ENCODE results near the gene NDUFS5. TPM values are rescaled to one million over a fixed set of nuclear protein-coding genes. Genes with fewer than 3 reads are reported as not detected.
"Not testable (repeated sequence)": the region's sequence is repeated elsewhere in the genome, so short reads cannot be mapped to it uniquely, and the experiment has no call there.

Gene NDUFS5
- total RNA-seq, 6 experiments from 2014 or later, result 86.2 to 352 (median 90.0) TPM

DNA sequence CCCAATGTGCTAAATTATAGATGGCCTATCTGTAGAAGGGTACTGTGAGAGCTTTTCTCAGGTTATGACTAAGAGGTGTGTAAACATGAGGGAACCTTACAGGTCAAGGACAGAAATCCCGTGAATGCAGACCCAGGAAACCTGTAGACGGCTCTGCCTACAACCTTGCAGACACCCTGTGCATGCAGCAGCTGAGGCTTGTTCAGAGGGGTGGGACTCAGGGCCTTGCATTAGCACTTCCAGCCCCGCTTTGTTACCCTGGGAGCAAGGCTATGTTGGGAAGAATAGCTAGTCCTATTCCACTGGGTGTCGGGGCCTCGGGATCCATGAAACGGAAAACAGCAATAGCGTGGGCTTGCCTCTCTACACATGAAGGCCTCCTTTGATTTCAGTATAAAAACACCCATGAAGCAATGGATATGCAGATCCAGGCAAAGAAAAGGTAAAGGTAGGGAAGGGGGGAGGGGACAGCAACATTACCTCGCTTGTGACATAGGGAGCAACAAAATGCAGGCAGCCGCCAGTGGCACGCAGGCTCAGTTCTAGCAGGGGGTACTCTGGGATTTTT lies 9.5 kb upstream of the NDUFS5 start:
- peak in 1 of 4 donors; percentile 65 for ATAC-seq
- TF ChIP-seq POLR2A (IDR thresholded peaks at IDR 0.05), result no peak
- TF ChIP-seq CTCF (IDR thresholded peaks at IDR 0.05), result no peak
- H3K27me3 ChIP-seq, result no peaks in the 10 kb centered on the region
- H3K4me3 ChIP-seq, result no peak overlapping the region
- 73% methylated on average over 7 of the region's 10 CpGs for WGBS (ENCODE audit: insufficient coverage, low coverage, low lambda C conversion rate, missing lambda C conversion rate)
- DNase-seq, result no peak
- no peak overlapping the region for H3K27ac ChIP-seq
- H3K36me3 ChIP-seq, result peaks cover 0 to 4% (median 0%) of the 10 kb centered on the region in 4 donors
- H3K4me1 ChIP-seq, result no peaks in the 10 kb centered on the region
- H3K9me3 ChIP-seq, result no peaks in the 10 kb centered on the region
- intact Hi-C loops (cut with DNase I), result no loop called here

GRCh38 chr1:39017266-39017665 lies 8.9 kb upstream of the NDUFS5 start:
- no peak for DNase-seq
- TF ChIP-seq CTCF (IDR thresholded peaks at IDR 0.05) (no peak), POLR2A (IDR thresholded peaks at IDR 0.05) (no peak)
- Histone ChIP-seq H3K4me3 (no peak overlapping the region), H3K27me3 (no peaks in the 10 kb centered on the region), H3K9me3 (no peaks in the 10 kb centered on the region), H3K36me3 (no peaks in the 10 kb centered on the region), H3K4me1 (no peaks in the 10 kb centered on the region), H3K27ac (no peak overlapping the region)
- intact Hi-C loops (cut with DNase I), result no loop called here
- 85% methylated on average over 5 of the region's 5 CpGs for WGBS (ENCODE audit: insufficient coverage, low coverage, low lambda C conversion rate, missing lambda C conversion rate)
- no peak for ATAC-seq

- H3K9me3 ChIP-seq; H3K36me3 ChIP-seq; H3K27ac ChIP-seq; DNase-seq; intact Hi-C loops (cut with DNase I); H3K4me3 ChIP-seq; H3K27me3 ChIP-seq; H3K4me1 ChIP-seq; ATAC-seq: not testable (repeated sequence)
- WGBS (ENCODE audit: insufficient coverage, low coverage, low lambda C conversion rate, missing lambda C conversion rate), result 41% methylated on average over 1 of the region's 1 CpG
Observed at GRCh38 chr1:39020494-39020893, 5.7 kb upstream of the NDUFS5 start.

GRCh38 chr1:39021426-39021825 lies 4.7 kb upstream of the NDUFS5 start:
- no peak for TF ChIP-seq CTCF (IDR thresholded peaks at IDR 0.05)
- TF ChIP-seq POLR2A (IDR thresholded peaks at IDR 0.05), result no peak
- H3K4me1 ChIP-seq, result peaks cover 0 to 6% (median 4%) of the 10 kb centered on the region in 4 donors
- intact Hi-C loops (cut with DNase I), result no loop called here
- no peak overlapping the region for H3K4me3 ChIP-seq
- no peaks in the 10 kb centered on the region for H3K27me3 ChIP-seq
- ATAC-seq (no peak), DNase-seq (no peak)
- H3K27ac ChIP-seq, result no peak overlapping the region
- 67% methylated on average over 1 of the region's 1 CpG for WGBS (ENCODE audit: insufficient coverage, low coverage, low lambda C conversion rate, missing lambda C conversion rate)
- H3K9me3 ChIP-seq, result no peaks in the 10 kb centered on the region
- no peaks in the 10 kb centered on the region for H3K36me3 ChIP-seq

DNA sequence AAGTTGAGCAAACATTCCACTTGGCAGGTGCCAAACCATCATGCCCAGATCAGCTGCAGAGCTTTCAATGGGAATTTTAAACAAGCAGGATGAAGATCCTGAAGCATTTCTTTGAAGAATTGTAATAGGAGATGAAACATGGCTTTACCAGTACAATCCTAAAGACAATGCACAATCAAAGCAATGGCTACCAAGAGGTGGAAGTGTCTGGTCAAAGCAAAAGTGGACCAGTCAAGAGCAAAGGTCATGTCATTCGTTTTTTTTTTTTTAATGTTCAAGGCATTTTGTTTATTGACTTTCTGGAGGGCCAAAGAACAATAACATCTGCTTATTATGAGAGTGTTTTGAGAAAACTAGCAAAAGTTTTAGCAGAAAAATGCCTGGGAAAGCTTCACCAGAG lies 3.0 kb upstream of the NDUFS5 start:
- Histone ChIP-seq H3K36me3 (no peaks in the 10 kb centered on the region), H3K27ac (no peak overlapping the region), H3K4me3 (no peak overlapping the region), H3K4me1 (peaks cover 0 to 10% (median 4%) of the 10 kb centered on the region in 4 donors), H3K9me3 (no peaks in the 10 kb centered on the region), H3K27me3 (no peaks in the 10 kb centered on the region)
- WGBS (ENCODE audit: insufficient coverage, low coverage, low lambda C conversion rate, missing lambda C conversion rate), result 26% methylated on average over 1 of the region's 1 CpG
- TF ChIP-seq CTCF (IDR thresholded peaks at IDR 0.05) (no peak), POLR2A (IDR thresholded peaks at IDR 0.05) (no peak)
- intact Hi-C loops (cut with DNase I), result no loop called here
- DNase-seq (no peak), ATAC-seq (no peak)
